H1 (cell line): Measurements from ENCODE around the gene CRISPLD2.

Experiments used
- FOSL1 ChIP-seq: IDR thresholded peaks from 2 replicates; pipeline ENCODE4 v1.6.1; 2011; ENCODE audit warnings: mild to moderate bottlenecking, low read depth, low read length, moderate library complexity; ENCODE audit not compliant: insufficient read depth
- NANOG ChIP-seq: IDR thresholded peaks from 2 replicates; pipeline ENCODE4 v1.6.1; 2011; ENCODE audit warnings: low read length, low read depth, mild to moderate bottlenecking, inconsistent platforms; ENCODE audit not compliant: insufficient read depth, poor library complexity, severe bottlenecking
- TF ChIP-seq, protein P1 (sequence below), 3 experiments: IDR thresholded peaks; 1 replicate in 2 of 3; 2 replicates in 1 of 3; pipeline versions ENCODE4 v1.5.1 to v1.6.1; 2011; ENCODE audit warnings: low read length in 3 of 3, mild to moderate bottlenecking in 3 of 3, inconsistent platforms in 2 of 3, low read depth in 1 of 3, moderate library complexity in 1 of 3; ENCODE audit not compliant: insufficient read depth in 1 of 3; ENCODE audit errors: control extremely low read depth in 1 of 3

GRCh38 chr16:84924331-84925091 lies 104.7 kb downstream of the CRISPLD2 start:
- no peak for TF ChIP-seq NANOG
- no peak for TF ChIP-seq FOSL1
- TF ChIP-seq, protein P1, sequence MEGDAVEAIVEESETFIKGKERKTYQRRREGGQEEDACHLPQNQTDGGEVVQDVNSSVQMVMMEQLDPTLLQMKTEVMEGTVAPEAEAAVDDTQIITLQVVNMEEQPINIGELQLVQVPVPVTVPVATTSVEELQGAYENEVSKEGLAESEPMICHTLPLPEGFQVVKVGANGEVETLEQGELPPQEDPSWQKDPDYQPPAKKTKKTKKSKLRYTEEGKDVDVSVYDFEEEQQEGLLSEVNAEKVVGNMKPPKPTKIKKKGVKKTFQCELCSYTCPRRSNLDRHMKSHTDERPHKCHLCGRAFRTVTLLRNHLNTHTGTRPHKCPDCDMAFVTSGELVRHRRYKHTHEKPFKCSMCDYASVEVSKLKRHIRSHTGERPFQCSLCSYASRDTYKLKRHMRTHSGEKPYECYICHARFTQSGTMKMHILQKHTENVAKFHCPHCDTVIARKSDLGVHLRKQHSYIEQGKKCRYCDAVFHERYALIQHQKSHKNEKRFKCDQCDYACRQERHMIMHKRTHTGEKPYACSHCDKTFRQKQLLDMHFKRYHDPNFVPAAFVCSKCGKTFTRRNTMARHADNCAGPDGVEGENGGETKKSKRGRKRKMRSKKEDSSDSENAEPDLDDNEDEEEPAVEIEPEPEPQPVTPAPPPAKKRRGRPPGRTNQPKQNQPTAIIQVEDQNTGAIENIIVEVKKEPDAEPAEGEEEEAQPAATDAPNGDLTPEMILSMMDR (IDR thresholded peaks at IDR 0.05; ENCODE audit: control extremely low read depth in 1 of 3, insufficient read depth in 1 of 3, low read depth in 1 of 3, low read length in 3 of 3) = no peak
